NCI-H748 (cell line): ENCODE results near the gene UBE2L6.
A peak's percentile ranks its signal among the peaks of the same experiment; 100 is the strongest.

Experiments used
- DNase-seq: peaks from one replicate; lab custom pipeline; 2025; ENCODE audit not compliant: unreplicated experiment; lab: John Stamatoyannopoulos, UW

The UBE2L6 gene

DNA sequence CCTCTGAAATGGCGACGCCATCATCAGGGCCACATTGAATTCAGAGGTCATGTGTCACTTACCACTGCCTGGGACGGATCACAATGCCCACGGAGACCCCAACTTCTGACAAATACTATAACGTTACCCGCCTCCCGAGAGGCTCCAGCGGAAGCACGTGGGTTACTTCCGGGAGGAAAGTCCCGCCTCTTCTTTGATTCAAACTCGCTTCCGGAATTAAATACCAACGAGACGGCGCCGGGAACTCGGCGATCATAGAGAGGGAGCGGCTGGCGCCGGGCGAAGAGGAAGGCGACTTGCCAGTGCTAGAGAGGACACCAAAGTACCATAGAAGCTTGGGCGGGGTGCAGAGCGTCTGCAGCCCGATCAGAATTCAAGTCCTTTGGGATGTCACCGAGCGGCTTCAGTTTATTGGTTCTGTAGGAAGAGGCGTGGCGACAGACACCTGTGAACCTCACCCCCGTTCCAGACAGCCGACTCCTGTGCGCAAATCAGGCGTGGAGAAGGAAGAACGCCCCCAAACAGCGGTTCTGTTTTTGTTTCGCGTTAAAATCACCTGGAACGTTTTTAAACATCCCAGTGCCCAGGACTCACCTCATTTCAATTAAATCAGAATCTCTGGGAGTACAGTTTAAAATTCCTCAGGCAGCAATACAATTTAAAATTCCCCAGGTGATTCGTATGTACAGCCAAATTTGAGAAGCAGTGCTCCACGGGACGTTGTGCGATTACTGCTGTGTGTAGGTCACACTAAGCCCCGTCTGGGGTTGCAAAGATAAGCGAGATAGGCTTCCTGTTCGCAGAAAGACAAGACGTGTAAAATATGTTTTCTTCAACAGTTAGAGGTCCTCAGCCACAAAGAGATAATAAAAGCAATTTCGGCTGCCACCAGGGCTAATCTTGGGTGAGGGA, 36.6 kb downstream of the UBE2L6 start, which contains the start of gene TIMM10:
Gene TIMM10 (minus strand): TSS at position 159 of the 912 bp plus-strand sequence. CDS start 565 bp downstream, outside the sequence.
- peak; percentile 100 for DNase-seq

DNA sequence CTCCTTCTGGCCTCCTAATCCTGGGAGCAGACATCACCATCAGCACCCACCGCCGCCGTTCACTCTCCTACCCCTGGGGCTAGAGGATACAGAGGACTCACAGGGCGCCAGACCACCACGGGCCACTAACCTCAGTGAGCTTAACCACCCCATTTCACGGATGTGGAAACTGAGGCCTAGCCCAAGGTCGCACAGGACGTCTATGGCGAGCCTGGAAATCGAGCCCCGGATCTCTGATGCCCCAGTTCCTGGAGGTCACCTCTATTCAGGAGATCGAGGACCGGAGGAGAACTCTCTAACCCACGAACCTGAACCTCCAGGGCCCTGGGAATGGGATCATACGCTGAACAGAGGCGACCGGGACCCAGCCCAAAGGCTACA, 37.3 kb downstream of the UBE2L6 start:
- no peak for DNase-seq

DNA sequence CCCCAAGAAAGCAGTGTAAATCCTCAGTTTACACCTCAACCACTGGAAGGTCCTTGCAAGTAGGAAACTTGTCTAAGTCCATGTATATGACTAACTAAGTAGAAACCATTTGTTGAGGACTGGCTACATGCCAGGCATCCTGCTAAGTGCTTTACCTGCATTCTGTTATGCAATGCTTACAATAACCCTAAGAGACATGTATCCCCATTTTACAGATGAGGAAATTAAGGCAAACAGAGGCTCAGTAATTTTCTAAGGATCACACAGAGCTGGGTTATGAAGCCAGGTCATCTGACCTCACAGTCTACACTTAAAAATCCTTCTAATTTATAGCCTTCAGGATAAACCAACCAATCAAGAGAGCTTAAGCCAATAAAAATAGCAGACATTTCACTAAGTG, 38.5 kb downstream of the UBE2L6 start:
- no peak for DNase-seq

DNA sequence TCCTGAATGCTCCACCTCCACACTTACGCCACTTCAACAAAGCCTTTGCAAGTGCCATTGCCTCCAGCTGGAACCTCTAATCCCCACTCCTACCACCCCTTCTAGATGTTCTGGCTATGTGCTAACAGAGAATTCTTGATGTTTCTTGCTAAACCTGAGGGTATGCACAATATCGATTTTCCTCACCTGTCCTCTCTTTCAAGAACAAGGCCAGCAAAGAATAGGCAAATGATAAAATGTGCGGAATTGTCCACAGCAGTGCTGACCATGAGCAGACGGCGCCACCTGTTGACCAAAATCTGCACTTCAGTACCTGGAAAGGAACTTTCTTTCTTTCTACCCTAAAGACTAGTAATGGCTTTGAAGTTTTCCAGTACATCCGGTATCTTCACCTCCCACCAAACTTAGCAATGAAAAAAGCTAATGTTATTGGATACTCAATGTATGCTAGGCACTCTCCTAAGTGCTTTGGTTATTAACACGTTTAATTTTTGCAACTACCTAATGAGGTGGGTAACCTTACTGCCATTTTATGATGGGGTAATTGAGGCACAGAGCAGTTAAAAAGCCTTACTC, 40.3 kb downstream of the UBE2L6 start:
- DNase-seq, result peak; percentile 70

DNA sequence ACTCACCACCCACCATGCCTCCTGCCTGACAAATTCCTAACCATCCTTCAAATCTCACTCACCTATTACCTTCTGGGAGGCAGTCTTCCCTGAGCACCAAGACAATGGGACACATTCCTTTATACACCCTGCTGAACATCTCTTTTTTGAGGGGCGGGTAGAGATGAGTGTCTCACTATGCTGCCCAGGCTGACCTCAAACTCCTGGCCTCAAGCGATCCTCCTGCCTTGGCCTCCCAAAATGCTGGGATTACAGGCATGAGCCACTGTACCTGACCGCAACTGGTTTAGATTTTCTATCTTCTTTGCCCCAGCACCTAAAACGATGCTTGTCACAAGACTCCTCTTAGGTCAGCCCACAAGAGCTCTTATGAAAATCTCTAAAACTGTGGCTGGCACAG, 44.1 kb downstream of the UBE2L6 start:
- DNase-seq, result no peak

DNA sequence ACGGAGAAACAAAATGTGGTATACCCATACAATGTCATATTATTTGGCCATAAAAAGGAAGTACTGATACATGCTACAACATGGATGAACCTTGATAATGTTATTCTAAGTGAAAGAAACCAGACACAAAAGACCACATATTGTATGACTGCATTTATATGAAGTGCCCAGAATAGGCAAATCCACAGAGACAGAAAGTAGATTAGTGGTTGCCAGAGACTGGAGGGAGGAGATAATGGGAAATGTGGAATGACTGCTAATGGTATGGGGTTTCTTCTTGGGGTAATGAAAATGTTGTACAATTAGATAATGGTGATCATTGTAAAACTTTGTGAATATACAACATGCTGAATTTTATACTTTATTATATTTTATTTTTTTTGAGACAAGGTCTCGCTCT, 46.4 kb downstream of the UBE2L6 start:
- no peak for DNase-seq

DNA sequence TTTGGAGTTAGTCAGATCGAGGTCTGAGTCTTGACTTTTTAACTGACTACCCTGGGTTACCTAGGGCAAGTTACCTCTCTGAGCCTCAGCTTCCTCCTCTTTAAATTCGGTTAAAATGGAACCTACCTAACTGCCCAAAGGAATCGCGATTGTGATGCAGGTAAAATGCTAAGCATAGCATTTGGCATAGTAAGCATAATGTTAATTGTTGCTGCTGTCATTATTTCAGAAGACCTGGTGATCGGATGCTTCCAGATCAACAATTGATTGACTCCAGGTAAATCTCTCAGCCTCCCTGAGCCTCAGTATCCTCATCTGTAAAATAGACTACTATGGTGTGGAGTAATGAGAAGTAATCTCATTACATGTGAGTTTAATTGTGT, 51.4 kb downstream of the UBE2L6 start:
- no peak for DNase-seq

DNA sequence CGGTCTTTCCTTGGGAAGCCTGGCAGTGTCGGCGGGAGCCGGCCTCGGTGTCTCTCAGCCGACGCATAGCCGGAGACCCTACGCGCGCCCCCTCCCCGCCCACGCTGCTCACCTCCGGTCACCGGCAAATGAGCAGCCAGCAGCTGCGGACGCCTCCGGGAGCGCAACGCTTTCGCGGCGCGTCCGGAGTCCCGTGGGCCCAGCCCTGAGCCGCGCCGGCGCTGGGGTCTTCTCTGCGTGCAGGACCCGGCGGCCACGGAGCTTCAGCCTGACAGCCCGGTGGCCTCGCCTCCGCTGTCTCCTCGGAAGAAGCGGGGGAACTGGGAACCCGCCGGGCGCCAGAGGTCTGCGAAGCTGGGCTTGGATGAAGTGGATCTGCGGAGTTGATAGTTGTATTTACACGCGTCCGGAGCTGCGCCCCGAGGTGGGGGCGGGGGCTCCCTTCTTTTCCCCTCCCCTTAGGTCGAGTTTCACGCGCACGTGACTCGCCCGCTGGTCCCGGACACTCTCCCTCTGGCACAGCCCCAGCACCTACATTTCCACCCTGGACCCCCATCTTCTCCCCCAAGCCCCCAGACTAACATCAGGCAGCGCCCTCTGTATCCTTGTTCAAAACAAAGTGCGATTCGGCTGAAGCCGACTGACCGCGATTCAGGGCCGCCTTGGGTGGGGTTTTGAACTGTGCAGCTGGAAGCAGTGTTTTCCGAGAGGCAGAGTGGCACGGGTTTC, 52.0 kb downstream of the UBE2L6 start, which contains the start of gene SLC43A1:
Gene SLC43A1 (minus strand): TSS at position 371 of the 729 bp plus-strand sequence. CDS start 1,591 bp downstream, outside the sequence.
- DNase-seq, result peak; percentile 53

DNA sequence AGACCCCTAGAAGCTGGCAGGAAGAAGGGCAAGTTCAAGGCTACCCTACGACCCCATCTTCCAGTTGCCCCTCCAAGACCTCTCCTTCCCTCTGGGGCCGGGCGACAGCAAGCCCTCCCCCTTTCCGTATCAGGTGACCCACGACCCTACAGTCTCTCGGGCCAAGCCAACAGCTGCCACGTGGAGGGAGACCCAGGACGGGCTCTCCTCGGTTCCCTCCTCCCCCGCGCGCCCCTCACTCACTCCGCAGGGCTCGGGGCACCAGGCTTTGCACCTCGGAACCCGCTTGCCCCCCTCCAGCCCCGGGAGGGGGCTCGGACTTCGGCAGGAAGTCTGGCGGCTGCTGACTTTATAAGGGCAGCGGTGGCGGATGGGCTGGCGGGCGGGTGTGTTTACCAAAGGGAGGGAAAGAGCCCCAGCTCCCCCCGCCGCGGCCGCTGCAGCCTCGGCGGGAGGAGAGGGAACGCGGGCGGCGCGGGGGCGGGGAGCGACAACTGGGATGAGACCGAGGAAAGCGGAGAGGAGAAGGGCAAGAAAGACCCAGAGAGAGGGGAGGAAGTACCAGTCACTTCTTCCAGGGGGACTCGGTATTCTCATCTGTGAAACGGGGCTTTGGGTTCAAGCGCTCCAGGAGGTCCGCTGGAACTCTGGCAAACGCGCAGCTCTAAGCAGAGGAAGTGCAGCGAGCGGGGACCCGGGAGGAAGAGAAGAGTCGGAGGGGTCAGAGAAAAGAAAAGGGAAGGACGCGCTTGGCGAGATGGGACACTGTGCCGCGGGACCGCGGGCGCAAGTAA, 52.7 kb downstream of the UBE2L6 start:
- DNase-seq, result peak; percentile 59

DNA sequence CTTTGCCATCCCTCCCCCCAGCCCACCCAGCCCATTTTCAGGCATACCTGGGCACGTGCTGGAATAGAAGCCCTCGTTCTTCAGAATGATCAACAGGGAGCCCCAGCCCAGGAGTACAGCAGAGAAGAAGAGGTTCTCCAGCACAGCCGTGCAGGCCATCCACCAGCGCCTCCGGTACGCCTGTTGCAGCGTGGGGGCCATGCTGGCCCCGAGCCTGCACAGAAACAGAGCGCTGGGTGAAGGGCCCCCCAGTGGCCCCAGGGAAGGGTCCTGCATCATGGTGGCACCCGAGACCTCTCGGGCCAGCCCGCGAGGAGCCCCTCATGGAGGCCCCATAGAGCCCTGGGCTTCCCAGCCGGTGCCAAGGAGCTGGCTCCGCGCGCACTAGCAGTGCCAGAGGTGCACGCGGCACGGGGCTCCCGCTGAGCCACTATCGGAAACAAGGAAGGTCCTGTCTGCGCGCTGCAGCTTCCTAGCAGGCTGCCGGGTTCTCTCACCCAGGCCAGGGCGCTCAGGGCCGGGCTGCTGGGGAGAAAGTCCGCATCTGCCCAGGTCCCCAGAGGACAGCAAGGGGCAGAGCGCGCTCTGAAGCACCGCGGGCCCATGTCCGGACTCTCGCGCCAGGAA, 53.4 kb downstream of the UBE2L6 start:
- peak; percentile 53 for DNase-seq

DNA sequence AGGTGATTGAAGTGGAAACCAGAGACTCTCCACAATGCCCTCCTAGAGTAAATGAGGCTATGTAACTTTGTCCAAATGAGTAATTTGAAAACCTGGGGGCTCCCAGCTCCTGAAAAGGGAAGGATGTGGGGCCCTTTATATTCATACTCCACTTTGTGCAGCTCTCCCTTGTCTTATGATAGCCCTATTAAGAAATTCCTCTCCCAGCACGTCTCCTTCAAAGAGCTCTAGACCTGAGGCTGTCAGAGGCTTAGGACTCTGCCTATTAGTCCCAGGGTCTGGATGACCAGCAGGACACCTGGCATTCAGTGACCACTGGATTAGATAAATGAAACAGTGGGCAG, 54.0 kb downstream of the UBE2L6 start:
- DNase-seq, result no peak

DNA sequence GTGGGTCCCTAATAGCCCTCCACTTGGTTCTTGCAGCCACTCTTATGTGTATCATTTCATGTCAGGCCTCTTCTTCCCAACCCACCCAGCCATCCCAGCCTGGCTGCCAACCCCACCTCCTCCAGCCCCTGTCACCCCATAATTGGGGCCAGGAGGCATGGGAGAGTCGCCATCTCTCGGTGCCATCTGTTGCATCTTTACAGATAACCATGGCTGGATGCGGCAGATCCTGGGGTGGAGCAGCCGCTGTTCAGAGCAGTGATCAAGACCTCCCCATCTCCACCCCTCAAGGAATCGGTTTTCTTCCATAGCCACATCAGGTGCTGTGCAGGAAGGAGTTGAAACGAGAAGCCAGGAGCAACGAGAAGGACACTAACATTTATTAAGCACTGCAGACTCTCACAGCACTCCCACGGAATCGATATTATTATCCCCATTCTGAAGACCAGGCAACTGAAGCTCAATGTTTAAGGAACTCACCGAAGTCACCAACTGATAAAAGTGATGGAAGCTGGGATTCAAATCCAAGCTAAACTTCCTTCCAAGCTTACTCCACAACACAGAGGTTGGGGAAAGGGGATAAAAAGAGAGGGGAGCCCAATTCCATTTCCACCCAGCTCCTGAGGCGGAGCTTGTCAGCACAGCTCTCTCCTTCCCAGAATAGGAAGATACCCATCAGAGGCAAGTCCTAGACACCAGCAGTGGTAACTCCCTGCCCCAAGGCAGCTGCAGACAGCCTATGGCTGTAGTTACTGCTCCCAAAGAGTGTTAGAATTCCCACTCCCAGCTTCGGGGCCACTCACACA, 54.6 kb downstream of the UBE2L6 start:
- DNase-seq, result no peak

DNA sequence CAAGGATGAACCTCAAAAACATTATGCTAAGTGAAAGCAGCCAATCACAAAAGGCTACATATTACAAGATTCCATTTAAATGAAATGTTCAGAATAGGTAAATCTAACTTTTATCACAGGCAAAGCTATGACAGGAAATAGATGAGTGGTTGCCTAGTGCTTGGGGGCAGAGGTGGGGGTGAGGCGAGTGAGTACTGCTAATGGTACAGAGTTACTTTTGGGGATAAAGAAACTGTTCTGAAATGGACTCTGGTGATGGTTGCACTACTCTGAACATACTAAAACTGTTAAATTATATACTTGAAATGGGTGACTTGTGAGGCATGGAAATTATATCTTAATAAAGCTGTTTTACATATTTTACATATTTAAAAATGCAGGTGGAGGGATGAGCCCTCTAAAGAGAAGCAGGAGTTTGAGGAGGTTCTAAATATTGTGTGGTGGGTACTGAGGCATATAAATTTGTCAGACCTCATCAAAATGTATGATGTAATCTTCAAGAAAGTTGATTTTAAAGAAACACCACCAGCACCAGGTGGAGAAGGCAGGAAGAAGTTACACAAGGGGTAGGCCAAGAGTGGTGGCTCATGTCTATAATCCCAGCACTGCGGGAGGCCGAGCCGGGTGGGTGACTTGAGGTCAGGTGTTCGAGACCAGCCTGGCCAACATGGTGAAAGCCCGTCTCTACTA, 55.6 kb downstream of the UBE2L6 start:
- no peak for DNase-seq

DNA sequence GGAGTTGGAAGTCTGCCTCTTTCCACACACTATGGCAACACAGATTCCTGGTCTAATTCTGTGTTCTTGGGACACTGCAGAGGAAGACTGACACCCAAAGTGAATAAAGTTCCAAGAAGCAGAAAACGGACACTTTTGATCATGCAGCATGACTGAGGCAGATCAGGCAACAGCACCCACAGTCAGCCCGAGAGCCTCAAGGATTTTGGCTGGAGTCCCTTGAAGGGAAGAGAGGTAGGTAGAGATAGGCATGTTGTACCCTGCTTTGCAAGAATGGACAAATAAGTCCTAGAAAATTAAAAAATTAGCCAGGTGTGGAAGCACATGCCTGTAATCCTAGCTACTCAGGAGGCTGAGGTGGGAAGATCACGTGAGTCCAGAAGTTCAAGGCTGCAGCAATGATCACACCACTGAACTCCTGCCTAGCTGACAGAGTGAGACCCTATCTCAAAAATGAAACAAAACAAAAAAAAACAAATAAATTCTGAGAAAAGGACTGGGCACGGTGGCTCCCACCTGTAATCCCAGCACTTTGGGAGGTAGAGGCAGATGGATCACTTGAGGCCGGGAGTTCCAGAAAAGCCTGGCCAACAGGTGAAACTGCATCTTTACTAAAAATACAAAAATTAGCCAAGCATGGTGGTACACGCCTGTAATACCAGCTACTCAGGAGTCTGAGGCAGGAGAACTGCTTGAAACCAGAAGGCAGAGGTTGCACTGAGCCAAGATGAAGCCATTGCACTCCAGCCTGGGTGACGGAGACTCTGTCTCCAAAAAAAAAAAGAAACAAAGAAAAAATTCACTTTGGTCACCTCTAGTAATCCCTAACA, 58.9 kb downstream of the UBE2L6 start:
- DNase-seq, result no peak

DNA sequence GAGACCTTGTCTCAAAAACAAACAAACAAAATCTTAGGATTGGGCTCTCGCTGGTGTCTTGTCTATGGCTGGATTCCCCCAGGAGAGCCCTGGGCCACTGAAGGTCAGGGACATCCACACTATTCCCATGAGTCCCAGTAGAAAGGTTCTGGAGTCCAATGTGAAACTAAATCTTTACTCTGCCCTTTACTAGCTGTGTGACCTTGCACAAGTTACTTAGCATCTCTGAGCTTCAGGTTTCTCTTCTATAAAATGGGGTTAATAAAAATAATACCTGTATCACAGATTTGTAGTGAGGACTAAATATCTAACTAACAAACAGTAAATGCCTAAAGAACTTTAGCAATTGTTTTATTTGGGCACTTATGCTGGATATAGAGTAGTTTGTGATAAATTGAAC, 61.0 kb downstream of the UBE2L6 start:
- DNase-seq, result no peak

DNA sequence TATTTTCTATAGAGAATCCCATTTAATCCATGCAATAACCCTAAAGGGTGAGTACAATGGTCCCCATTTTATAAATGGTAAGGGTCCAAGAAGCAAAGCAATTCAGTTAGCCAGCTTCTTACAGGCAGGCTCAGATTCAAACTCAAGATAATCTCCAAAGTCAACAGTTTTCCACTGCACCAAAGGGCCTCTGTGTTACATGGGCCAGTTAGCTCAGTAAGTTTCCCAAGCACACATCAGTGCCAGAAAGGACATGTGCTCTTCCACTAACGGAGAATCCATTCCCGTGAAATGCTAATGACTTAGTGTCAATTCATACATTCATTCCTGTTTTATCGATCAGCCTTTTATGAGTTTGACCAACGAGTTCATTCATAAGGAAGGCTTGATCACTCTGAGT, 63.0 kb downstream of the UBE2L6 start:
- DNase-seq, result no peak

DNA sequence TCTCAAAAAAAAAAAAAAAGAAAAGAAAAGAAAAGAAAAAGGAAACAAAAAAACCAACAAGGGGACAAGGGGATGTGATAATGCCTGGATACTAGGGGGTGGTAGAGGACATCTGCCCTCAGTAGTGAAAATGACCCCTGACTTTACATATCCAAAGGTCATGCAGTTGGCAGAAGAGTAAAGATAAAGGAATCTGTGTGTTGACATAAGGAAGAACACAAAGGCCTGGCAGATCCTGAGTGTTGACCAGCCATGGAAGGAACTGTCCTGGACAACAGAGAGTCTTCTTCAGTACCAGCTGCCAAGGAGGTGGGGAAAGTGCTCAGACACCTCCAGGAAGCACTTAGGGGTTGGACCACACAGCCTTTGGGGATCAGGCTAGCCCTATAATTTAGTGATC, 64.6 kb downstream of the UBE2L6 start:
- no peak for DNase-seq

DNA sequence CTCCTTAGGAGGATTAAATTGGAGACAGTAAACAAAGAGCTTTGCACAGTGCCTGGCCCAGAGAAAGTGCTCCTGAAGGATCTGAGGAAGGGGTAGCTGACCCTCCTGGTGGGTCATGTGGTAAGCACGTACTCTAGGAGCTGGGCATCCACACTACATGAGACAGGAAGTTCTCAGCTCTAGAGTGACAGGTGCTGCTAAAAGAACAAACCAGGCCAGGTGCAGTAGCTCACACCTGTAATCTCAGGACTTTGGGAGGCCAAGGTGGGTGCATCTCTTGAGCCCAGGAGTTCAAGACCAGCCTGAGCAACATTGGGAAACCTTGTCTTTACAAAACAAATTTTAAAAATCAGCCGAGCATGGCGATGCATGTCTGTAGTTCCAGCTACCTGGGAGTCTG, 65.1 kb downstream of the UBE2L6 start:
- no peak for DNase-seq
